HUDEP-2 (cell line): ENCODE data around the gene PSMG2.
"Not testable (repeated sequence)": the region's sequence is repeated elsewhere in the genome, so short reads cannot be mapped to it uniquely, and the experiment has no call there.

Experiments used
- DNase-seq, 76 experiments: peaks; one replicate each; lab custom pipeline; 2025; ENCODE audit not compliant: unreplicated experiment in 76 of 76; lab: John Stamatoyannopoulos, UW

Gene PSMG2

GRCh38 chr18:12758566-12758965 lies 55.7 kb downstream of the PSMG2 start:
- DNase-seq = not testable (repeated sequence)

GRCh38 chr18:12765126-12765525 lies 62.3 kb downstream of the PSMG2 start:
- DNase-seq = no peak

- no peak for DNase-seq
Measured at GRCh38 chr18:12765586-12765985, 62.7 kb downstream of the PSMG2 start.

GRCh38 chr18:12766986-12767433 lies 64.2 kb downstream of the PSMG2 start:
- no peak for DNase-seq

- DNase-seq = no peak
Measured at GRCh38 chr18:12767580-12768155, 64.8 kb downstream of the PSMG2 start.

- no peak for DNase-seq
Measured at GRCh38 chr18:12768625-12769024, 65.8 kb downstream of the PSMG2 start.

- DNase-seq = no peak
Measured at GRCh38 chr18:12769136-12769535, 66.3 kb downstream of the PSMG2 start.

GRCh38 chr18:12769644-12770440 lies 67.0 kb downstream of the PSMG2 start:
- no peak for DNase-seq

- DNase-seq = no peak
Measured at GRCh38 chr18:12770469-12771219, 67.8 kb downstream of the PSMG2 start.

- no peak for DNase-seq
Measured at GRCh38 chr18:12772111-12772510, 69.3 kb downstream of the PSMG2 start.

GRCh38 chr18:12773369-12773768 lies 70.5 kb downstream of the PSMG2 start:
- DNase-seq = no peak

- no peak for DNase-seq
Measured at GRCh38 chr18:12774982-12775381, 72.1 kb downstream of the PSMG2 start.
